GM12801 (cell line): Measurements from ENCODE around the gene C12orf76.

Experiments used
- CTCF ChIP-seq: IDR thresholded peaks from one replicate; pipeline ENCODE4 v1.5.1; 2011; ENCODE audit warnings: control low read depth; ENCODE audit not compliant: insufficient read length; ENCODE audit errors: extremely low read depth

C12orf76 gene

GRCh38 chr12:110071504-110071903 is 23.2 kb upstream of the C12orf76 start:
- TF ChIP-seq CTCF: no peak

- no peak for TF ChIP-seq CTCF
Measured at GRCh38 chr12:110068654-110069053, 20.3 kb upstream of the C12orf76 start.

GRCh38 chr12:110067531-110067930 is 19.2 kb upstream of the C12orf76 start:
- no peak for TF ChIP-seq CTCF

GRCh38 chr12:110065540-110065939 is 17.2 kb upstream of the C12orf76 start:
- no peak for TF ChIP-seq CTCF

- no peak for TF ChIP-seq CTCF
Measured at GRCh38 chr12:110062241-110062640, 13.9 kb upstream of the C12orf76 start.

GRCh38 chr12:110059651-110060000 is 11.3 kb upstream of the C12orf76 start:
- no peak for TF ChIP-seq CTCF

GRCh38 chr12:110058875-110059615 is 10.7 kb upstream of the C12orf76 start:
- TF ChIP-seq CTCF: no peak

GRCh38 chr12:110050927-110051326 is 2.6 kb upstream of the C12orf76 start:
- TF ChIP-seq CTCF: no peak
